HT-29 (cell line): Measurements from ENCODE around the gene SERP1. TPM values are rescaled to one million over a fixed set of nuclear protein-coding genes. Genes with fewer than 3 reads are reported as not detected.

Experiments
- total RNA-seq: library from RNA; depleted of rRNA; stranded (reverse); fragments of >200 nt; shearing (Covaris generic); gene quantifications from 2 replicates; pipeline ENCODE4 v1.2.3, GENCODE V29; 2014; rRNA removed

SERP1 gene
- total RNA-seq, 1 experiment from 2014 or later, result 600 TPM

Other genes with a start within 250 kb of the SERP1 start
- 5.7 and 6.0 TPM in 2 replicates for gene TSC22D2, start 138.2 kb downstream of the SERP1 start, total RNA-seq
- 94.5 and 104 TPM in 2 replicates for gene EIF2A, start 291 bp upstream of the SERP1 start, total RNA-seq
- 103 and 104 TPM in 2 replicates for gene SELENOT, start 56.8 kb upstream of the SERP1 start, total RNA-seq
- gene ERICH6, start 157.4 kb upstream of the SERP1 start, total RNA-seq, result not detected in 2 replicates
- gene SIAH2, start 216.7 kb upstream of the SERP1 start, total RNA-seq, result 117 and 133 TPM in 2 replicates